Natural killer cell (primary cell): ENCODE measurements around the gene SLC20A1. TPM values are rescaled to one million over a fixed set of nuclear protein-coding genes. Genes with fewer than 3 reads are reported as not detected.
A peak's percentile ranks its signal among the peaks of the same experiment; 100 is the strongest.

Experiments
- ATAC-seq, 3 donors: fragments of 150-1000 bp in 2 of 3; fragments of 200-7000 bp in 1 of 3; cut with Tn5 transposase; 1 replicate in 1 of 3; 2 replicates in 2 of 3; pipeline ENCODE4 v1.10.0; 2021; ENCODE audit warnings: mild to moderate bottlenecking in 2 of 3, moderate library complexity in 2 of 3
- DNase-seq, 2 donors: peaks; one replicate each; pipeline versions ENCODE4 v3.0.0 to v3.0.0-alpha.2; 2013 to 2021; ENCODE audit warnings: mixed read lengths in 1 of 2
- H3K27ac ChIP-seq: one replicate; pipeline ENCODE4 v1.5.1; 2013; ENCODE audit warnings: mild to moderate bottlenecking, low read length
- H3K27me3 ChIP-seq: one replicate; pipeline ENCODE4 v1.6.1; 2013; ENCODE audit warnings: low read length; ENCODE audit not compliant: control insufficient read depth, insufficient read depth
- H3K36me3 ChIP-seq: one replicate; pipeline ENCODE4 v1.6.1; 2013; ENCODE audit warnings: low read length; ENCODE audit not compliant: control insufficient read depth, insufficient read depth
- H3K4me1 ChIP-seq: one replicate; pipeline ENCODE4 v1.6.1; 2013; ENCODE audit warnings: low read length; ENCODE audit not compliant: control insufficient read depth, insufficient read depth
- H3K4me3 ChIP-seq: one replicate; pipeline ENCODE4 v1.5.1; 2013; ENCODE audit warnings: low read length
- H3K9me3 ChIP-seq: one replicate; pipeline ENCODE4 v1.6.1; 2013; ENCODE audit warnings: low read length; ENCODE audit not compliant: control insufficient read depth, insufficient read depth
- H3K27ac Mint-ChIP-seq, 2 donors: one replicate each; pipeline ENCODE4 v1.8.0; 2022; ENCODE audit warnings: mild to moderate bottlenecking in 2 of 2, mixed read lengths in 2 of 2, moderate library complexity in 1 of 2
- H3K27me3 Mint-ChIP-seq, 2 donors: one replicate each; pipeline ENCODE4 v1.8.0; 2022; ENCODE audit warnings: low read depth in 2 of 2, mixed read lengths in 2 of 2
- H3K36me3 Mint-ChIP-seq: one replicate; pipeline ENCODE4 v1.8.0; 2022; ENCODE audit warnings: mixed read lengths
- H3K4me1 Mint-ChIP-seq, 2 donors: one replicate each; pipeline ENCODE4 v1.8.0; 2022; ENCODE audit warnings: mixed read lengths in 2 of 2
- H3K4me3 Mint-ChIP-seq: one replicate; pipeline ENCODE4 v1.8.0; 2022; ENCODE audit warnings: mild to moderate bottlenecking, moderate library complexity, mixed read lengths
- H3K9me3 Mint-ChIP-seq, 2 donors: one replicate each; pipeline ENCODE4 v1.8.0; 2022; ENCODE audit warnings: mixed read lengths in 2 of 2
- WGBS: methylation state at CpG from one replicate; pipeline ENCODE4 v1.1.7; 2013; ENCODE audit warnings: missing lambda C conversion rate; ENCODE audit not compliant: insufficient coverage; 5-methylcytosine and 5-hydroxymethylcytosine counted together
- intact Hi-C: fragments of 100-400 bp; cut with micrococcal nuclease; formaldehyde crosslinking; loops from one replicate; pipeline ENCODE4 v1.14.2; 2022
- total RNA-seq, 4 donors: library from RNA; stranded (reverse); fragments of 120-200 nt in 1 of 4; gene quantifications; one replicate each; pipeline versions ENCODE4 v1.2.3 to v1.2.4, GENCODE V29; 2013 to 2022
- TF ChIP-seq, protein P1 (sequence below): fragments of 200-600 bp; IDR thresholded peaks from one replicate; pipeline ENCODE4 v1.8.0; 2022; ENCODE audit warnings: antibody characterized with exemption

SLC20A1 gene
- total RNA-seq, 3 donors from 2014 or later (not counting 1 experiment from before 2014, with no cell fraction given): 193 to 241 (median 233) TPM

DNA sequence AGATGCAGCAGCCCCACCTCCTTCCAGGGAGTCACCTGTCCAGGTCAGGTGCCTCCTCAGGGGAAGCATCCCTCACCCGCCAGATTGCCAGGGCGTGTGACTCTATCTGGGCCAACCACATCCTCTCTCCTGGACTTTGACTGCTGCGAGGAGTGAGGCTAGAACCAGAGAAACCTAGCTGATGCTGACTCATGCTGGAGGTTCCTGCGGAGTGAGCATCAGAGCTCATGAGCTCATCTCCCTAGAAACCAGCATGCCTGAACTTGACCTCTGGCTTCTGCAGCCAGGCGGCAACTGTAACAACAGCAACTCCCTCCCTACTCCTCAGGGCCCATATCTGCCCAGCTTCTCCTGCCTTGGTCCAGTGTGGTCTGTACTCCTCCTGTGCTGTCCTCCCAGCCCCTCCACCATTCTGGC, 46.8 kb downstream of the SLC20A1 start:
- Histone ChIP-seq H3K27me3 (no peaks in the 10 kb centered on the region), H3K4me1 (peaks cover 27% of the 10 kb centered on the region), H3K4me3 (no peak overlapping the region), H3K27ac (no peak overlapping the region), H3K36me3 (no peaks in the 10 kb centered on the region), H3K9me3 (no peaks in the 10 kb centered on the region)
- Mint-ChIP-seq H3K4me3 (peak overlapping the region; percentile 35), H3K27me3 (no peaks in the 10 kb centered on the region), H3K9me3 (no peaks in the 10 kb centered on the region), H3K36me3 (no peaks in the 10 kb centered on the region), H3K4me1 (peaks cover 37% of the 10 kb centered on the region in 2 donors), H3K27ac (peak overlapping the region; percentile 71 to 89)
- WGBS: 4% methylated on average over 5 of the region's 5 CpGs
- peak; percentile 61 to 87 (median 76) for ATAC-seq
- TF ChIP-seq, protein P1, sequence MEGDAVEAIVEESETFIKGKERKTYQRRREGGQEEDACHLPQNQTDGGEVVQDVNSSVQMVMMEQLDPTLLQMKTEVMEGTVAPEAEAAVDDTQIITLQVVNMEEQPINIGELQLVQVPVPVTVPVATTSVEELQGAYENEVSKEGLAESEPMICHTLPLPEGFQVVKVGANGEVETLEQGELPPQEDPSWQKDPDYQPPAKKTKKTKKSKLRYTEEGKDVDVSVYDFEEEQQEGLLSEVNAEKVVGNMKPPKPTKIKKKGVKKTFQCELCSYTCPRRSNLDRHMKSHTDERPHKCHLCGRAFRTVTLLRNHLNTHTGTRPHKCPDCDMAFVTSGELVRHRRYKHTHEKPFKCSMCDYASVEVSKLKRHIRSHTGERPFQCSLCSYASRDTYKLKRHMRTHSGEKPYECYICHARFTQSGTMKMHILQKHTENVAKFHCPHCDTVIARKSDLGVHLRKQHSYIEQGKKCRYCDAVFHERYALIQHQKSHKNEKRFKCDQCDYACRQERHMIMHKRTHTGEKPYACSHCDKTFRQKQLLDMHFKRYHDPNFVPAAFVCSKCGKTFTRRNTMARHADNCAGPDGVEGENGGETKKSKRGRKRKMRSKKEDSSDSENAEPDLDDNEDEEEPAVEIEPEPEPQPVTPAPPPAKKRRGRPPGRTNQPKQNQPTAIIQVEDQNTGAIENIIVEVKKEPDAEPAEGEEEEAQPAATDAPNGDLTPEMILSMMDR: no peak
- intact Hi-C loops: loop anchor here (5.0 kb wide), 1 partner anchor 45 kb away; the partner anchor contains the start of gene SLC20A1
- peak; percentile 44 to 66 for DNase-seq

DNA sequence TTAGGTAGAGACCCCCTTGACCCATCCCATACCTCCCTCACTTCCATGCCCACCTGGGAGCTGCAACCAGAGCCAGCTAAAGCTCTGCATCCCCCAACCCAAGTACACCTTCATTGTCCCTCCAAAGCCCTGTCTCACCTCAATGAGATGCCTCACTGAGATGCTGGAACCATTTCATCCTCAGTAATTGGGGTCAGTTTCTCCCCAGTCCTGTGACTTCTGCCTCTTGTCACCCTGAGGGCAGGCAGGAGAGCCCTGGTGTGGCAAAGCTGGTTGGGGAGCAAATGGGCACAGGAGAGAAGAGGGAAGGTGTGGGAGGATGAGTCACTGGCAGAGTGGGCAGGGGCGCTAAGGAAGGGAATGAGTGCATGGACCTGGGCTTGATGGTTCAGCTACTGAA, 47.2 kb downstream of the SLC20A1 start:
- Histone ChIP-seq H3K27me3 (no peaks in the 10 kb centered on the region), H3K4me3 (no peak overlapping the region), H3K4me1 (peaks cover 27% of the 10 kb centered on the region), H3K36me3 (no peaks in the 10 kb centered on the region), H3K9me3 (no peaks in the 10 kb centered on the region), H3K27ac (no peak overlapping the region)
- TF ChIP-seq, protein P1: no peak
- DNase-seq (no peak), ATAC-seq (no peak)
- intact Hi-C loops: loop anchor here (5.0 kb wide), 1 partner anchor 46 kb away; the partner anchor contains the start of gene SLC20A1
- Mint-ChIP-seq H3K27ac (peak overlapping the region; percentile 71 to 89), H3K27me3 (no peaks in the 10 kb centered on the region), H3K4me1 (peaks cover 37% of the 10 kb centered on the region in 2 donors), H3K9me3 (no peaks in the 10 kb centered on the region), H3K4me3 (peak overlapping the region; percentile 35), H3K36me3 (no peaks in the 10 kb centered on the region)
- 89% methylated on average over 1 of the region's 1 CpG for WGBS

DNA sequence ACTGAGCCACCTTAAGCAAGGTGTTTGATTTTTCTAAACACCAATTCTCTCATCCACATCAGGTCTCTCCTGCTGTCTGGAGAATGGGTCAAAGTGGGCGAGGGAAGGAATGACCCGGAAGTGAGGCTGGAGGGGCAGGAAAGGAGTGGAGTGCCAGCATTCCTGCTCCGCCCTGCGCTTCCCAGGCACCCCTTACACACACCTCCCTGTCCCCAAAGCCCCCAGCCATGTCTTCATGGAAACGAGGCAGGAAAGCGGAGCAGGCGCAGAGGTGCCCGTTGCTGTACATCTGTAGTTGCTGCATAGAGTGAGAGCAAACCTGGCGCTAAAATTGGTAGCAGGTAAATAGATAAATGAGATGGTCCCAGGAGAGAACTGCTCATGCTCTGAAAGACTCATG, 47.9 kb downstream of the SLC20A1 start:
- Histone ChIP-seq H3K27me3 (no peaks in the 10 kb centered on the region), H3K36me3 (no peaks in the 10 kb centered on the region), H3K9me3 (no peaks in the 10 kb centered on the region), H3K27ac (no peak overlapping the region), H3K4me3 (no peak overlapping the region), H3K4me1 (peaks cover 27% of the 10 kb centered on the region)
- peaks cover 33 to 35% of the 10 kb centered on the region in 2 donors for H3K4me1 Mint-ChIP-seq
- ATAC-seq: no peak
- H3K27me3 Mint-ChIP-seq: no peaks in the 10 kb centered on the region
- no peak for DNase-seq
- H3K9me3 Mint-ChIP-seq: no peaks in the 10 kb centered on the region
- no peaks in the 10 kb centered on the region for H3K36me3 Mint-ChIP-seq
- TF ChIP-seq, protein P1: no peak
- H3K4me3 Mint-ChIP-seq: no peak overlapping the region
- H3K27ac Mint-ChIP-seq: peak overlapping the region in 1 of 2 donors; percentile 89
- 97% methylated on average over 6 of the region's 9 CpGs for WGBS
- intact Hi-C loops: loop anchor here (5.0 kb wide), 1 partner anchor 46 kb away; the partner anchor contains the start of gene SLC20A1

DNA sequence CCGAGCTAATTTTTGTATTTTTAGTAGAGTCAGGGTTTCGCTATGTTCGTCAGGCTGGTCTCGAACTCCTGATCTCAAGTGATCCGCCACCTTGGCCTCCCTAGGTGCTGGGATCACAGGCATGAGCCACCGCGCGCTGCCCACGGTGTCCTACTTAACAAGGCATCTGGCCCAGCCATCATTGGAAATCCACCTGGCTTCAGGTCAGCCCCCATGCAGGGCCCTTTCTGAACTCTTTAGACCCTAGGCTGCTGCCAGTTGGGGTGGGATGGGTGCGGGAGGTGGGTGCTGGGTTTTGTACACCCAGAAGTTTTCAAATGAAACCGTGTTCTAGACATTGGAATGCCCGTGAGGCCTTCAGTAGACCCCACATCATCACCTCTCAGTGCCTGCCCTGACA, 48.4 kb downstream of the SLC20A1 start:
- WGBS: 96% methylated on average over 11 of the region's 12 CpGs
- TF ChIP-seq, protein P1: no peak
- no peaks in the 10 kb centered on the region for H3K9me3 ChIP-seq
- no peak for ATAC-seq
- intact Hi-C loops: loop anchor here (5.0 kb wide), 1 partner anchor 47 kb away; the partner anchor contains the start of gene SLC20A1
- DNase-seq: no peak
- H3K36me3 ChIP-seq: no peaks in the 10 kb centered on the region
- Mint-ChIP-seq H3K36me3 (no peaks in the 10 kb centered on the region), H3K27ac (no peak overlapping the region), H3K4me1 (peaks cover 30 to 33% of the 10 kb centered on the region in 2 donors), H3K27me3 (no peaks in the 10 kb centered on the region), H3K4me3 (no peak overlapping the region), H3K9me3 (no peaks in the 10 kb centered on the region)
- H3K27ac ChIP-seq: no peak overlapping the region
- H3K4me1 ChIP-seq: peaks cover 27% of the 10 kb centered on the region
- no peak overlapping the region for H3K4me3 ChIP-seq
- no peaks in the 10 kb centered on the region for H3K27me3 ChIP-seq
